Sigmoid colon (tissue), 7 donors: Measurements from ENCODE around the gene PSTPIP2. TPM values are rescaled to one million over a fixed set of nuclear protein-coding genes. Genes with fewer than 3 reads are reported as not detected.

Experiments used
- DNase-seq: peaks from one replicate; pipeline ENCODE4 v3.0.0-alpha.2; 2019
- H3K27ac ChIP-seq, 4 donors: fragments of 200-600 bp; sonication (generic); one replicate each; pipeline ENCODE4 v1.5.1; 2016 to 2019; ENCODE audit warnings: mild to moderate bottlenecking in 1 of 4
- H3K27me3 ChIP-seq, 3 donors: fragments of 200-600 bp; sonication (generic); one replicate each; pipeline ENCODE4 v1.5.1; 2019; ENCODE audit warnings: mild to moderate bottlenecking in 1 of 3
- H3K36me3 ChIP-seq, 4 donors: fragments of 200-600 bp; sonication (generic); one replicate each; pipeline ENCODE4 v1.5.1; 2016 to 2019
- H3K4me1 ChIP-seq, 4 donors: fragments of 200-600 bp; sonication (generic); one replicate each; pipeline ENCODE4 v1.5.1; 2017 to 2019
- H3K4me3 ChIP-seq, 4 donors: fragments of 200-600 bp; sonication (generic); one replicate each; pipeline ENCODE4 v1.5.1; 2017 to 2019; ENCODE audit warnings: mild to moderate bottlenecking in 2 of 4, moderate library complexity in 1 of 4
- H3K9me3 ChIP-seq, 4 donors: fragments of 200-600 bp in 3 of 4; sonication (generic) in 3 of 4; one replicate each; pipeline versions ENCODE4 v1.5.1 to v1.6.1; 2013 to 2019
- CTCF ChIP-seq, 4 experiments: fragments of 450-650 bp in 3 of 4; fragments of 200-600 bp in 1 of 4; IDR thresholded peaks; one replicate each; pipeline ENCODE4 v1.5.1; 2016 to 2019; ENCODE audit warnings: antibody characterized with exemption in 4 of 4, mild to moderate bottlenecking in 3 of 4, moderate library complexity in 2 of 4
- EP300 ChIP-seq, 4 donors: sonication (generic); formaldehyde crosslinking; IDR thresholded peaks; one replicate each; pipeline ENCODE4 v1.6.1; 2017; ENCODE audit warnings: antibody characterized with exemption in 4 of 4
- POLR2A ChIP-seq, 2 donors: fragments of 450-650 bp; IDR thresholded peaks; one replicate each; pipeline ENCODE4 v1.6.1; 2016; ENCODE audit warnings: antibody characterized with exemption in 2 of 2, mild to moderate bottlenecking in 2 of 2, moderate library complexity in 2 of 2
- POLR2AphosphoS5 ChIP-seq, 4 donors: sonication (generic); formaldehyde crosslinking; IDR thresholded peaks; one replicate each; pipeline ENCODE4 v1.6.1; 2017; ENCODE audit warnings: antibody characterized with exemption in 4 of 4
- WGBS, 2 donors: extraction: QIAGEN DNeasy Blood & Tissue Kit; methylation state at CpG; one replicate each; pipeline ENCODE4 v1.1.7; 2013; 5-methylcytosine and 5-hydroxymethylcytosine counted together
- intact Hi-C: fragments of 100-400 bp; cut with DNase I; formaldehyde crosslinking; loops from one replicate; pipeline ENCODE4 v1.15.1; 2023
- polyA plus RNA-seq, 3 donors: library from polyadenylated mRNA; stranded (reverse); fragments of 200-250 nt; gene quantifications; one replicate each; pipeline ENCODE4 v1.2.3, GENCODE V29; 2013
- total RNA-seq, 4 donors: library from RNA; depleted of rRNA; stranded (reverse); fragments of >200 nt; gene quantifications; one replicate each; pipeline ENCODE4 v1.1.0, GENCODE V29; 2016
- donor health status: healthy with polysubstance abuse.
- donor health status: Bipolar disorder and iron deficiency.
- donor health status: healthy.

The PSTPIP2 gene
- total and polyA plus RNA-seq, 7 donors = 4.2 to 15.0 (median 7.6) TPM

GRCh38 chr18:46060359-46060841 lies 11.7 kb downstream of the PSTPIP2 start:
- 75 to 88% methylated on average over 3 of the region's 3 CpGs for WGBS, 2 donors
- H3K27ac ChIP-seq = no peak overlapping the region
- no peaks in the 10 kb centered on the region for H3K36me3 ChIP-seq
- no peak overlapping the region for H3K4me3 ChIP-seq
- H3K27me3 ChIP-seq = no peaks in the 10 kb centered on the region
- no peak for DNase-seq
- intact Hi-C loops = no loop called here
- H3K4me1 ChIP-seq = no peaks in the 10 kb centered on the region
- TF ChIP-seq POLR2AphosphoS5 (IDR thresholded peaks at IDR 0.05) (no peak), EP300 (IDR thresholded peaks at IDR 0.05) (no peak), CTCF (IDR thresholded peaks at IDR 0.05) (no peak), POLR2A (IDR thresholded peaks at IDR 0.05) (no peak)
- H3K9me3 ChIP-seq = no peaks in the 10 kb centered on the region

GRCh38 chr18:46055838-46056230 lies 16.2 kb downstream of the PSTPIP2 start:
- intact Hi-C loops = no loop called here
- Histone ChIP-seq H3K9me3 (no peaks in the 10 kb centered on the region), H3K27ac (no peak overlapping the region), H3K4me1 (no peaks in the 10 kb centered on the region), H3K27me3 (no peaks in the 10 kb centered on the region), H3K36me3 (no peaks in the 10 kb centered on the region), H3K4me3 (no peak overlapping the region)
- no peak for DNase-seq
- WGBS, 2 donors = 64 to 79% methylated on average over 4 of the region's 4 CpGs
- no peak for TF ChIP-seq EP300 (IDR thresholded peaks at IDR 0.05)
- no peak for TF ChIP-seq POLR2A (IDR thresholded peaks at IDR 0.05)
- TF ChIP-seq POLR2AphosphoS5 (IDR thresholded peaks at IDR 0.05) = no peak
- TF ChIP-seq CTCF (IDR thresholded peaks at IDR 0.05) = no peak

GRCh38 chr18:46054956-46055837 lies 16.9 kb downstream of the PSTPIP2 start:
- DNase-seq = no peak
- WGBS, 2 donors = 76 to 84% methylated on average over 6 of the region's 6 CpGs
- TF ChIP-seq CTCF (IDR thresholded peaks at IDR 0.05) = no peak
- TF ChIP-seq EP300 (IDR thresholded peaks at IDR 0.05) = no peak
- no peak for TF ChIP-seq POLR2AphosphoS5 (IDR thresholded peaks at IDR 0.05)
- no peak for TF ChIP-seq POLR2A (IDR thresholded peaks at IDR 0.05)

GRCh38 chr18:46053368-46054095 lies 18.5 kb downstream of the PSTPIP2 start:
- TF ChIP-seq CTCF (IDR thresholded peaks at IDR 0.05) (no peak), EP300 (IDR thresholded peaks at IDR 0.05) (no peak), POLR2A (IDR thresholded peaks at IDR 0.05) (no peak), POLR2AphosphoS5 (IDR thresholded peaks at IDR 0.05) (no peak)
- H3K4me3 ChIP-seq = no peak overlapping the region
- no peaks in the 10 kb centered on the region for H3K4me1 ChIP-seq
- no peaks in the 10 kb centered on the region for H3K27me3 ChIP-seq
- no peak overlapping the region for H3K27ac ChIP-seq
- no peaks in the 10 kb centered on the region for H3K9me3 ChIP-seq
- no peaks in the 10 kb centered on the region for H3K36me3 ChIP-seq
- DNase-seq = no peak
- intact Hi-C loops = no loop called here
- WGBS, 2 donors = 90 to 93% methylated on average over 6 of the region's 6 CpGs

More at GRCh38 chr18:46054956-46055837, 16.9 kb downstream of the PSTPIP2 start:
- no peaks in the 10 kb centered on the region for H3K36me3 ChIP-seq
- no peaks in the 10 kb centered on the region for H3K27me3 ChIP-seq
- no peak overlapping the region for H3K4me3 ChIP-seq
- H3K4me1 ChIP-seq = no peaks in the 10 kb centered on the region
- no peaks in the 10 kb centered on the region for H3K9me3 ChIP-seq
- H3K27ac ChIP-seq = no peak overlapping the region
- intact Hi-C loops = no loop called here
